AG04450 (cell line): ENCODE results near the gene CCDC88A. TPM values are rescaled to one million over a fixed set of nuclear protein-coding genes. Genes with fewer than 3 reads are reported as not detected.

Source experiments
- CTCF ChIA-PET: fragments of 300-600, 350-600 bp; formaldehyde crosslinking; extraction: SDS; loops from one replicate; lab custom pipeline; 2022; ENCODE audit warnings: antibody characterized with exemption, inconsistent platforms; lab: Charles Lee
- POLR2A ChIA-PET: fragments of 350-600 bp; formaldehyde crosslinking; extraction: SDS; loops from one replicate; lab custom pipeline; 2021; ENCODE audit warnings: antibody characterized with exemption, inconsistent platforms; lab: Yijun Ruan, JAX
- DNase-seq: peaks from one replicate; pipeline ENCODE4 v3.0.0-alpha.2; 2011; ENCODE audit warnings: low read depth, low spot score
- H3K27ac ChIP-seq: one replicate; pipeline ENCODE4 v1.5.1; 2012; ENCODE audit warnings: low read depth, low read length, control low read depth
- H3K27me3 ChIP-seq: one replicate; pipeline ENCODE4 v1.6.0; 2012; ENCODE audit warnings: low read length; ENCODE audit not compliant: control insufficient read depth, insufficient read depth
- H3K4me3 ChIP-seq: 2 replicates; pipeline ENCODE4 v1.5.1; 2011; ENCODE audit warnings: mild to moderate bottlenecking, low read depth, low read length, control low read depth
- H3K9me3 ChIP-seq: 2 replicates; pipeline ENCODE4 v1.5.1; 2012; ENCODE audit warnings: low read length; ENCODE audit not compliant: control insufficient read depth, insufficient read depth
- polyA plus RNA-seq: library from polyadenylated mRNA; depleted of rRNA; stranded (reverse); fragments of >200 nt; gene quantifications from 2 replicates; pipeline ENCODE4 v1.2.3, GENCODE V29; 2011
- TF ChIP-seq, protein P1 (sequence below): IDR thresholded peaks from 2 replicates; pipeline ENCODE4 v1.5.1; 2011; ENCODE audit warnings: low read depth, low read length, control low read depth, inconsistent platforms

Gene CCDC88A
- polyA plus RNA-seq, 1 experiment = 44.7 TPM

DNA sequence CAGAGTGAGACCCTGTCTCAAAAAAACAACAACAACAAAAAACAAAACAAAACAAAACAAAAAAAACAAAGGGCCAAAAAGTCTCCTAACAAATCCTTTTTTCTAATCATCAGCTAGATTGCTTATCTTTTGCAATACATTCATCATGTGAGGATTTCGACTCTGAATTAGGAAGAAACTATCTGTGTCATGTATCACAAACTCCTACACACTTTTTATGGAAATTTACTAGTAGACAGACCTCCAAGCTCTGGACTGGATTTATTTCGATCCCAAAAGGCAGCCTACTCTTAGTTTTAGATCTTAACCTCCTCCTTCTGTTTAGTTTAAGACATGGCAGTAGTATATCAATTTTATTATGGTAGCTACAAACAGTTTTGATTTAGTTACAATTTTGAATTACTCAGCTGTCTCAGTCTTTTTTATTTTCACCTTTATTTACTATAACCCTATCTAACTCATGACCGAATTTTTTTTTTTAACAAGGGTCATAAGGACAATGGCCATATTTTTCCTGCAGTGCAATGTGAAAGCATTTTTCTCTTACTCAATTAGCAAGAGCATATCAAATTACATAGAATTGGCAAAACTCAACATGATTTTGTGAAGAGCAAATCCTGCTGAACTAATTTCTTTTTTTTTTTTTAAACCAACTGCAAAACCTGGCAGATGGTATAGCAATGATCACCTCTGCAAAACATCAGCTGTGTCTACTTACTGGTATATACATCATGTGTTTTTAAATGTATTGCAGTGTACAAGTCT, 10.7 kb upstream of the CCDC88A start:
- Histone ChIP-seq H3K27ac (no peak overlapping the region), H3K4me3 (no peak overlapping the region), H3K9me3 (no peaks in the 10 kb centered on the region), H3K27me3 (no peaks in the 10 kb centered on the region)
- TF ChIP-seq, protein P1, sequence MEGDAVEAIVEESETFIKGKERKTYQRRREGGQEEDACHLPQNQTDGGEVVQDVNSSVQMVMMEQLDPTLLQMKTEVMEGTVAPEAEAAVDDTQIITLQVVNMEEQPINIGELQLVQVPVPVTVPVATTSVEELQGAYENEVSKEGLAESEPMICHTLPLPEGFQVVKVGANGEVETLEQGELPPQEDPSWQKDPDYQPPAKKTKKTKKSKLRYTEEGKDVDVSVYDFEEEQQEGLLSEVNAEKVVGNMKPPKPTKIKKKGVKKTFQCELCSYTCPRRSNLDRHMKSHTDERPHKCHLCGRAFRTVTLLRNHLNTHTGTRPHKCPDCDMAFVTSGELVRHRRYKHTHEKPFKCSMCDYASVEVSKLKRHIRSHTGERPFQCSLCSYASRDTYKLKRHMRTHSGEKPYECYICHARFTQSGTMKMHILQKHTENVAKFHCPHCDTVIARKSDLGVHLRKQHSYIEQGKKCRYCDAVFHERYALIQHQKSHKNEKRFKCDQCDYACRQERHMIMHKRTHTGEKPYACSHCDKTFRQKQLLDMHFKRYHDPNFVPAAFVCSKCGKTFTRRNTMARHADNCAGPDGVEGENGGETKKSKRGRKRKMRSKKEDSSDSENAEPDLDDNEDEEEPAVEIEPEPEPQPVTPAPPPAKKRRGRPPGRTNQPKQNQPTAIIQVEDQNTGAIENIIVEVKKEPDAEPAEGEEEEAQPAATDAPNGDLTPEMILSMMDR = no peak
- CTCF ChIA-PET = no interaction called here
- POLR2A ChIA-PET = no interaction called here
- DNase-seq = no peak

DNA sequence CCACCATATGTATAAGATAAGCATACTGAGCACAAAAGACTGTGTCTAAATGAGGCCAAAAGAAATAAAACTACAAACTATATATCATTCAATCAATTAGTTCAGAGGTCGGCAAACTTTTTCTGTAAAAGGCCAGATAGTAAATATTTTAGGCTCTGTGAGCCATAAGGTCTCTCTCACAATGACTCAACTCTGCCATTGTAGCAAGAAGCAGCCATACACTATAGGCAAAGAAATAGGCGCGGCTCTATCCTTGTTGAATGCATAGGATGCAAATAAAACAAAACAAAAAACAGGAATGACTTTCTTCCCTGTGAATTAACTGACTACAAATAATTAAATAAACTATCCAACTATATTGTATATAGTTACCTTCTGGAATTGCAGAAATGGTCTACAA, 8.6 kb upstream of the CCDC88A start:
- no peak overlapping the region for H3K27ac ChIP-seq
- no peak overlapping the region for H3K4me3 ChIP-seq
- H3K27me3 ChIP-seq = no peaks in the 10 kb centered on the region
- no peaks in the 10 kb centered on the region for H3K9me3 ChIP-seq
- DNase-seq = no peak
- ChIA-PET POLR2A (no interaction called here), CTCF (no interaction called here)
- TF ChIP-seq, protein P1 = no peak

DNA sequence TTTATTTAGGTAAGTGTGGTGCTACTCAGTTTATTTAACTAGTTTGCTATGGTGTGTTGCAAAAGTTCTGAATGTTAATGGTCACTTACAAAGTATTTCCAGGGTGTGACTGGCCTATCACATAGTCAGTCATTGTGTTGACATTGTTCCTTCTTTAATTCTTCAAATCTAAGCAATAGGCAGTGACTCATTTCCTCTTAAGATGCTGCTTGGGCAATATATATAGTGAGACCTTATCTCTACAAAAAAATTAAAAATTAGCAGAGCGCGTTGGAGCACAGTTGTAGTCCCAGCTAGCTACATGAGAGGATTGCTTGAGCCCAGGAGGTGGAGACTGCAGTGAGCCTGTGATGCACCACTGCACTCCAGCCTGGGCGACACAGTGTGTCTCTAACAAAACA, 5.8 kb upstream of the CCDC88A start:
- TF ChIP-seq, protein P1 = no peak
- POLR2A ChIA-PET = no interaction called here
- Histone ChIP-seq H3K4me3 (no peak overlapping the region), H3K27ac (no peak overlapping the region), H3K9me3 (no peaks in the 10 kb centered on the region), H3K27me3 (no peaks in the 10 kb centered on the region)
- DNase-seq = peak; percentile 42
- CTCF ChIA-PET = no interaction called here

DNA sequence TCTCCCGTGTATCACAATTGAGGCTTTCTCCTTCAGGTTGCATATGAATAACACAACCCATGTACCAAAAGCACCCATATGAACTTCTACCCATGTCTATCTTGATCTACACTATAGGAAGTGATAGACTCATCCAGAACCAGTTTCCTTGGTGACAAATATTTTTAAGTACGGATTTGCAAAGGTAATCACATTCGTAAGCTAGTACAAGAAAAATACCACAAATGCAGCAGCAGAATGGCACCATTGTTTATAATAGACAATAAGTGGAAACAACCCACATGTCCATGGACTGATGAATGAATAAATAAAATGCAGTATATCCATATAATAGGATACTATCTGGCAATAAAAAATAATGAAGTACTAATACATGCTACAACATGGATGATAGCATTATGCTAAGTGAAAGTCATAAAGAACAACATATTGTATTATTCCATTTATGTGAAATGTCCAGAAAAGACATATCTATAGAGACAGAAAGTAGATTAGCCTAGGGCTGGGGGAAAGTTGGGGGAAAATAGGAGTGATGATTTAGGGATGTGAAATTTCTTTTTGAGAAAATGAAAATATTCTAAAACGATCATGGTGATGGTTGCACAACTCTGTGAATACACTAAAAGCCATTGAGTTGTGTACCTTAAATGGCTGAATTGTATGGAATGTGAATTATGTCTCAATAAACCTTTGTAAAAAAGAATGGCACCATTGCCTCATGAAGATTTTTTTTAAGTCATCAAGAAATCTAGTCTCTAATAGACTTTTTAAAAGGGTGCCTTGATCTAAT, 3.4 kb upstream of the CCDC88A start:
- POLR2A ChIA-PET = no interaction called here

More for the DNA sequence above, 3.4 kb upstream of the CCDC88A start:
- H3K27ac ChIP-seq = no peak overlapping the region
- CTCF ChIA-PET = no interaction called here
- H3K4me3 ChIP-seq = no peak overlapping the region
- TF ChIP-seq, protein P1 = no peak
- no peak for DNase-seq
- H3K27me3 ChIP-seq = no peaks in the 10 kb centered on the region
- H3K9me3 ChIP-seq = no peaks in the 10 kb centered on the region; the same call in 1 of the 2 replicates
